GM12891 (cell line): ENCODE results near the gene NDUFB6.

ENCODE experiments used
- POLR2A ChIP-seq: IDR thresholded peaks from 2 replicates; pipeline ENCODE4 v1.6.1; 2011; ENCODE audit warnings: low read depth, low read length, control low read depth
- POLR2AphosphoS5 ChIP-seq: IDR thresholded peaks from 2 replicates; pipeline ENCODE4 v1.6.1; 2011; ENCODE audit warnings: low read depth, low read length, control low read depth
- POU2F2 ChIP-seq: IDR thresholded peaks from 2 replicates; pipeline ENCODE4 v1.6.1; 2011; ENCODE audit warnings: low read depth, mild to moderate bottlenecking, control low read depth, low read length, moderate library complexity
- SPI1 ChIP-seq: IDR thresholded peaks from 2 replicates; pipeline ENCODE4 v1.6.1; 2011; ENCODE audit warnings: low read depth, low read length, control low read depth
- TAF1 ChIP-seq: IDR thresholded peaks from 2 replicates; pipeline ENCODE4 v1.6.1; 2011; ENCODE audit warnings: low read depth, low read length, control low read depth

- TF ChIP-seq TAF1 (no peak), POLR2AphosphoS5 (no peak), SPI1 (no peak), POU2F2 (no peak), POLR2A (no peak)
Observed at GRCh38 chr9:32580631-32581300, 7.8 kb upstream of the NDUFB6 start.
